ENCODE data around the gene EEF1B2.
"Not testable (repeated sequence)": the region's sequence is repeated elsewhere in the genome, so short reads cannot be mapped to it uniquely, and the experiment has no call there.

Gene EEF1B2

DNA sequence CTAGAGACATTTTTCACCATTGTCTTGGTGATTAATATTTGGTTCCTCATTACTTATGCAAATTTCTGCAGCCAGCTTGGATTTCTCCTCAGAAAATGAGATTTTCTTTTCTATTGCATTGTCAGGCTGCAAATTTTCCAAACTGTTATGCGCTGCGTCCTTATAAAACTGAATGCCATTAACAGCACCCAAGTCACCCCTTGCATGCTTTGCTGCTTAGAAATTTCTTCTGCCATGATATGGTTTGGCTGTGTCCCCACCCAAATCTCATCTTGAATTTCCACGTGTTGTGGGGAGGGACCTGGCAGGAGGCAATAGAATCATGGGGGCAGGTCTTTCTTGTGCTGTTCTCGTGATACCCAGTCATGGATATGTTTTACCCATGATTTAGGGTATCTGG, 8.5 kb downstream of the EEF1B2 start:
- not testable (repeated sequence) for DNase-seq

DNA sequence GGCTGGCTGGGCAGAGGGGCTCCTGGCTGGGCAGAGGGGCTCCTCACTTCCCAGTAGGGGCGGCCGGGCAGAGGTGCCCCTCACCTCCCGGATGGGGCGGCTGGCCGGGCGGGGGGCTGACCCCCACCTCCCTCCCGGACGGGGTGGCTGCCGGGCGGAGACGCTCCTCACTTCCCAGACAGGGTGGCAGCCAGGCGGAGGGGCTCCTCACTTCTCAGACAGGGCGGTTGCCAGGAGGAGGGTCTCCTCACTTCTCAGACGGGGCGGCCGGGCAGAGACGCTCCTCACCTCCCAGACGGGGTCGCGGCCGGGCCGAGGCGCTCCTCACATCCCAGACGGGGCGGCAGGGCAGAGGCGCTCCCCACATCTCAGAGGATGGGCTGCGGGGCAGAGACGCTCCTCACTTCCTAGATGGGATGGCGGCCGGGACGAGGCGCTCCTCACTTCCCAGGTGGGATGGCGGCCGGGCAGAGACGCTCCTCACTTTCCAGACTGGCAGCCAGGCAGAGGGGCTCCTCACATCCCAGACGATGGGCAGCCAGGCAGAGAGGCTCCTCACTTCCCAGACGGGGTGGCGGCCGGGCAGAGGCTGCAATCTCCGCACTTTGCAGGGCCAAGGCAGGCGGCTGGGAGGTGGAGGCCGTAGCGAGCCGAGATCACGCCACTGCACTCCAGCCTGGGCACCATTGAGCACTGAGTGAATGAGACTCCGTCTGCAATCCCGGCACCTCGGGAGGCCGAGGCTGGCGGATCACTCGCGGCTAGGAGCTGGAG, 12.1 kb downstream of the EEF1B2 start:
- DNase-seq = not testable (repeated sequence)

DNA sequence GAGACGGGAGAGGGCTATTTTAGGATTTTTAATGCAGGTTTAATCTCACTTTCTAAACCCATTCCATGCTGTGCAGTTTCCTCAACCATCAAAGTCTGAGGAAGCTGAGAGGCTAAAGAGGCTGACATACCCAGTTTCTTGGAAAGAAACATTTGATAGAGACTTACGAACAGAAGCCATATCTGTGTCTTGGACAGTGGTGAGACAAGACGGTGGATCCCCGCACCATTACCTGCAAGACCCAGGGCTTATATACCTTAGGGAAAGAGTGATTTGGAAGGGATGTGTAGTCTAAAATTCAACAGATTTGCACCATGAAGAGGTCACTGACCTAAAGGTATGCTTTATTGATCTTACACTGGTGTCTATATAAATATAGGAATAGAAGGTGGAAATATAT, 13.5 kb downstream of the EEF1B2 start:
- no peak for DNase-seq

DNA sequence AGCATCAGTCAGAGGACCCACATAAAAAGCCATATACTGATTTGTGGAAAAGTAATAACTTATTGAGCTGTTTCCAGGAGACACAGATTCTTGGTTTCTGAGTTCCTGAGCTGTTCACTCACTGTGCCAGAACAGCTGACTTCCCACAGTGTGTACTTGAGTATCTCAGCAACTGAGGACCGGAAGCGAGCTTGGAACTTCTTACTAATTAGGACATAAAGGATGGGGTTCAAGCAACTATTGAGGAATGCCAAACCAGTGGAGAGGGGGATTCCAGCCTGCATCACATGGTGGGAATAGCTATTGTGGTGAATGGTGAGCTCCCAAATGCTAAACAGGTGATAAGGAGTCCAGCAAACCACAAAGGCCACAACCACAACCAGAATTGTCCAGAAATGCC, 16.4 kb downstream of the EEF1B2 start:
- no peak for DNase-seq

DNA sequence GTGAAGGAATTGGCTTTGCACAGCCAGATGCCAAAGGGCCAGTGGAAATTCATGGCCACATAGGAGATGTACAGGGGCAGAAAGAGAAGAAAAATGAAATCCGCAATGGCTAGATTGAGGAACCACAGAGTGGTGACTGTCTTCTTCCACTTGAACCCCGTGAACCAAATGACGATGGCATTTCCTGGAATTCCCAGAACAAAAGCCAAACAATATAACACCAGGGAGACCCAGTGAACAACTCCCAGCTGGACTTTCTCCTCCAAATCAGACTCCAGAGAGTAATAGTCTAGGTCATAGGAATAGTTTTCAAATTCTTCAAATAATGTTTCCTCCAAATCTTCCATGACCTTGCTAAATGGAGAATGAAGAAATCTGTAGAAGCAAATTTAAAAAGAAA, 17.2 kb downstream of the EEF1B2 start:
- DNase-seq = no peak

DNA sequence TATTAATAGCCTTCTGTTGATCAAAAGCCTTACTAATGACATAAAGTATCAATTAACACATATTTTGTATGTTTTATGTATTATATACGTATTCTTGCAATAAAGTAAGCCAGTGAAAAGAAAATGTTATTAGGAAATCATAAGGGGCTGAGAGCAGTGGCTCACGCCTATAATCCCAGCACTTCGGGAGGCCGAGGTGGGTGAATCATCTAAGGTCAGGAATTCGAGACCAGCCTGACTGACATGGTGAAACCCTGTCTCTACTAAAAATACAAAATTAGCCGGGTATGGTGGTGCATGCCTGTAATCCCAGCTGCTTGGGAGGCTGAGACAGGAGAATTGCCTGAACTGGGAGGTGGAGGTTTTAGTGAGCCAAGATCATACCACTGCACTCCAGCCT, 21.8 kb downstream of the EEF1B2 start:
- DNase-seq = not testable (repeated sequence)

DNA sequence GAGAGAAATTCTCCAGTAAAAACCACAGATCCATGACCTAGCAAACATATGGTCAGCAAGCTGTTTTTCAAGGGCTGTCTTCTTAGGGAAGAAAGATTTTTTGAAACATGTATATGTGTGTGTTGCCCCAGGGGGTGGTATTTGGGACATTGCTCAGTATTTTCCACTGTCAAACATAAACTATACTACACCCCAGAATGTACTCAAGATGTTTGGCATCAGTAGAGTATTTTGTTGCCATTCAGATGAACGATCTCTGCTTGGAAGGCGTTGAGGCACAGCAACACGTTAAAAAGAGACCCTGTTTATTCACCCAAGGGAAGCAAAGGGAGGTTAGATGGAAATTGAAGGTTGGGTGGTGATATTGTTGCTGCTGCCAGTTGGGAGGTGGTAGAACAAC, 30.0 kb downstream of the EEF1B2 start:
- no peak for DNase-seq

DNA sequence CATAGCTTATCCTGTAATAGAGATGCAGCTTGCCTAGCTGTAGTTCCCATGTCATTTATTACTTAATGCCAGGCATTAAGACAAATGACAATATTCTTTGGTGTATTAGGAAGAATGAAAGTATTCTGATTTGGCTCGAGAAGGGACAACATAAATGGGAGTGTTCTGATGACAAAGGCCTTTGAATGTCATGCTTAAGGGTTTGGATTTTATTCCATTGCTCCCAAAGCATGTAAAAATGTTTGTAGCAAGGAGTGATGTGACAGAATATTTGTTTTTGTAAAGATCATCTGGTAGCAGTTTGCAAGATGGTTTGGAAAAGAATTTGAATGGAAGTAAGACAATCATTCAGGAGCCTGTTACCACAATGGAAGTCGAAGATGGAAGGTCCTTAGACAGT, 30.4 kb downstream of the EEF1B2 start:
- DNase-seq = no peak

DNA sequence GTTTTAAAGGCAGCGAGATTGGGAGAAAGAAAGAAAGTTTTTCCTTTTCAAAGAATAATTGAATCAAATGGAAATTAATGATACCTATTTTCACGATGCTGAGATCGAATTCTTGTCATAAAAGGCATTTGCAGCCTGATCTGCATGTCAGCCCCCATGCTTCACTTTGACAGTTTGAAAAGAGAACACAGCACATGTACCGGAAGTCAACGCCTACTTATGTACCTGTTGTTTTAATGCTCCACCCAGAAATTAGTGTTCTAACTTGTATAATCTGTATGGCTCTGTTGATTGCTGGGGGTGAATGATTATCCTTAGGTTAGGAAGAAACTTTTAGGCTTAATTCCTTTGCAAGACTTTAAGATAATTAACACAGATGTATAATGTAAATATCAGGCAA, 31.0 kb downstream of the EEF1B2 start:
- no peak for DNase-seq

DNA sequence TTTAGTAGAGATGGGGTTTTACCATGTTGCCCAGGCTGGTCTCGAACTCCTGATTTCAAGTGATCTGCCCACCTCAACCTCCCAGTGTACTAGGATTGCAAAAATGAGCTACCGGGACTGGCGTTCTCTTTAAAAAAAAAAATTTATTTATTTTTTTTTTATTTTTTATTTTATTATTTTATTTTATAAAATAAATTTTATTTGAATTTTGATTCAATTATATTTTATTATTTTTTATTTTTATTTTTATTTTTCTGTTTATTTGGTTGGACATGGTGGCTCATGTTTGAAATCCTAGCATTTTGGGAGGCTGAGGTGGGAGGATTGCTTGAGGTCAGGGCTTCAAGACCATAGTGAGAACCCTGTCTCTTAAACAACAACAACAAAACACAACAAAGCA, 32.5 kb downstream of the EEF1B2 start:
- DNase-seq = no peak

DNA sequence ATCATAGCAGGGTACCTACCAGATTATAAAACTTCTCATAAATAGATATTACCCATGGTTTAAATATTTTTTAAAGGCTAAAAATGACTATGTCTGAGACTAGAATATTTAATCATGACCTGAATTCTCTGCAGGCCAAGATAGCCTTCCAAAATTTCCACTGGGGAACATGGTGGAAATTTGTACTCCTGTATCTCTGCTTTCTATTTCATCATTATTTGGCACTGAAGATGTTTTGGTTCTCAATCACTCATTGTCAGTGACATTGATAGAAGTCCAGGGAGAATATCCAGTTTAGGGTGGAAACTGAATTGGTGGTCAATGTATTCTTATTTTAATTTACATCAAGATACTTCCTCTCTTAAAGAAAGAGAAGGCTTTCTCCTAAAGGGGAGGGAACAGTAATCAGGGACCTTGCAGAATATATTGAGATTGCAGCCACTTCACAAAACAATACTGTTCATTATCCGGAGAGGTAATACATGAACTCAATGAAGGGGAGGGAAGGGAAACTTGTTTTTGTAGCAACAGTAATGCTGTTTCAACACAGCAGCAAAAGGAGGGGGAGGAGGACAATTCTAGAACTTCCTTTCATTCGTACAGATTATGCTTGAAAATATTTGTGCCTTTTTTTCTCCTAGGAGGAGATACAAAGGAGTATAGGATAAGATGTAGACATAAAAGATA, 34.1 kb downstream of the EEF1B2 start:
- DNase-seq = no peak

DNA sequence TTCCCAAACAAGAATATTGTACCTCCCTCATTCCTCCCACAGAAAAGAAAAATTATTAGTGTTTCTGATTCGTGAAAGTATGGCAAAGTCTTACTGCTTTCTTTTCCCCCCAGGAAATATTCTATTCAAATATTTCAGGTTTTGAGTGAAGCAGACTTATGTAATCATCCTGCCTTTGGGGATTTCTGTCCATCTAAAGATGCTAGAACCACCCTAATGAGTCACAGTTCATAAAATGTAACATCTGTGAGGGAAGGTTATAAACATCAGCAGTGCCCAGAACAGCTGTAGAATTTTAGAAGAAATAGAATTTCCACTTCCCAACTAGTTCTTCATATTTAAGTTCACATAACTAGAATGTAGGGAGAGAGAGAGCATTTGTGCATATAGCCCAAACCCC, 39.0 kb downstream of the EEF1B2 start:
- DNase-seq = no peak

DNA sequence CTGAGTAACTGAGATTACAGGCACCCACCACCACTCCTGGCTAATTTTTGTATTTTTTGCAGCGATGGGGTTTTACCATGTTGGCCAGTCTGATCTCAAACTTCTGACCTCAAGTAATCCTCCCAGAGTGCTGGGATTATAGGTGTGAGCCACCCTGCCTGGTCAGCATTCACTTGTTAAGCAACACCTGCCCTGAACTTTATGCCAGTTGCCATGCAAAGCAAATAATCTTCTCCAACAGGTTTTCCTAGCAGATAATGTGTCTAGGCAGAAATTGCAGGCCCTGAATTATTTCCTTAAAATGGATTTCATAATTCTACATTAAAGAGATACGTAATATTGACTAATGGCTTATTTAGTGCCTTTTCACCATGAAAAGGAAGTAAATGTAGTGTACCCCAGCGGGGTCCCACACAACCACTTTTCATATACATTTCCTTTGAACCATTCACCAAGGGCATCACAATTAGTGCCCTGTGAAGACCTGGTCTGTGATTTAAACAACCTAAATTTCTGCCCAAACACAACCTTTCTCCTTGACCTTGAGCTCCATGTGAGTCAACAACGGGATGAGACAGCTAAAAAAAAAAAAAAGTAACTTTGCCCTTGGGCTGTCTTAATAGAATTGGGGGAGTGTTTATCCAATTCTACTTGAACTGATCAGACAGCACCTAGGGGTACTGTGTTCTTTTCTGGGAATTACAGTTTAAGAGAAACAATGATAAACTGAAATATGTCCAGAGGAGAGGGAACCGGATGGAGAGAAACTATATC, 41.6 kb downstream of the EEF1B2 start:
- no peak for DNase-seq

DNA sequence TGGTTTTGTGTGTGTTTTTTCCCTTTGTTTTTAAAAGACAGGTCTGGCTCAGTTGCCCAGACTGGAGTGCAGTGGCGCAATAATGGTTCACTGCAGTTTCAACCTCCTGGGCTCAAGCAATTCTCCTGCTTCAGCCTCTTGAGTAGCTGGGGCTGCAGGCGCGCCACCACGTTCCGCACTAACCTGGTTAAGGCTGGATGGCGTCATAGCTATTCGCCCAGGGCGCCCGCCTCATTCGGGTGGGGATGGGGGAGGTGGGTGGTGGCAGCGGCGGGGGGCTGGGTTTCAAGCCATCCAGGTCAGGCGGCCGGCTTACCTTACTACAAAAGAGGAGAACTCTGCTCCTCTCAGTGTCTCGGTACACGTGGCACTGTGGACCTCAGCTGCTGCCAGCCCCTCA, 42.8 kb downstream of the EEF1B2 start:
- DNase-seq = no peak

DNA sequence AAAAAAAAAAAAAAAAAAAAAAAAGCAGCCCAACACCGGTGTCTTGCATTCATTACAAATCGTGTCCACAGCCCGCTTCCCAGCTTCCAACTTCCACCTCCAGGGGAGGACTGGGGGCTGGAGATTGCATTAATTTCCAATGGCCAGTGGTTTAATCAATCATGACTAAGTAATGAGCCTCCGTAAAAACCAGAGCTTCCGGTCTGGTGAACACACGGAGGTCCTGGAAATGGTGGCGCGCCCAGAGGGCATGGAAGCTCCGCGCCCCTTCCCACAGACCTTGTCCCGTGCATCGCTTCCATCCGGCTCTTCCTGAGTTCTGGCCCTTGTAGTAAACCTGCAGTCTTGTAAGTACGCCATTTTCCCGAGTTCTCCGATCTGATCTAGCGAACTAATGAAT, 43.6 kb downstream of the EEF1B2 start:
- DNase-seq = no peak

DNA sequence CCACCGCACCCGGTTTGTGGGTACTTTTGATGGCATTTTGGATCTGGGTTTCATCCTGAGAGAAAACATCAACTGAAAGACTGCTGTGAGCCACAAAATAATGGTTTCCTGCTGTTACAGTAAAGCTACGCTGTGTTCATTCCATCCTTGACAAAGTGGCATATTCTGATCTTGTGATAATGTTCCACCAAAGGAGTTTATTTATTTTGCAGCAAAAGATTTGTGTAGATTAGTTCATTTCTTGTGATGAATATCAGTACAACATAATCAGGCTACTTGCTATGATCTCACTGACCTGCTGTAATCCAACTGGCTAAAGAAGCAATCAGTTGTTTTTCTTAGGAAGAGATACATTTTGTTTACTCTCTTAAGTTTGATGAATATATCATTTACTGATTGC, 45.0 kb downstream of the EEF1B2 start:
- no peak for DNase-seq

DNA sequence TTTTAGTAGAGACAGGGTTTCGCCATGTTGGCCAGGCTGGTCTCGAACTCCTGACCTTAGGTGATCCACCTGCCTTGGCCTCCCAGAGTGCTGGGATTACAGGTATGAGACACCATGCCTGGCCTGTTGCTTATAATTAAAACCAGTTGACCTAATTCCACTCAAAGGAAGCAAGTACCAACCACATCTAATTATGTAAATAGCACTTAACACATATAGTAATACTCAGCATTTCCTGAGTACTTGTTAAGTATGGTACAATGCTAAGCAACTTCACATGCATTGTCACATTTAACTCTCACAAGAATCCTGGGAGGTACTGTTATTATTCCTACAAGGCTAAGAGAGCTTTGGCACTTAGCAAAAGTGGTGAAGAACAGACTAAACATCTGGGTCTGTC, 47.6 kb downstream of the EEF1B2 start:
- not testable (repeated sequence) for DNase-seq

DNA sequence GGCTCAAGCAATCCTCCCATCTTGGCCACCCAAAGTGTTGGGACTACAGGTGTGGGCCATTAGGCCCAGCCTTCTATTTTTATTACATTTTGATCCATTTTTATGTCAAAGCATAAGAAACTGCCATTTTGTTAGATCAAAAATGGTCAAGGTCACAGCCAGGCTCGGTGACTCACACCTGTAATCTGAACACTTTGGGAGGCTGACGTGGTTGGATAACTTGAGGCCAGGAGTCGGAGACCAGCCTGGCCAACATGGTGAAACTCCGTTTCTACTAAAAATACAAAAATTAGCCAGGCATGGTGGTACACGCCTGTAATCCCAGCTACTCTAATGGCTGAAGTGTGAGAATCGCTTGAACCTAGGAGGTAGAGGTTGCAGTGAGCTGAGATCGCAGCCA, 49.2 kb downstream of the EEF1B2 start:
- DNase-seq = no peak

DNA sequence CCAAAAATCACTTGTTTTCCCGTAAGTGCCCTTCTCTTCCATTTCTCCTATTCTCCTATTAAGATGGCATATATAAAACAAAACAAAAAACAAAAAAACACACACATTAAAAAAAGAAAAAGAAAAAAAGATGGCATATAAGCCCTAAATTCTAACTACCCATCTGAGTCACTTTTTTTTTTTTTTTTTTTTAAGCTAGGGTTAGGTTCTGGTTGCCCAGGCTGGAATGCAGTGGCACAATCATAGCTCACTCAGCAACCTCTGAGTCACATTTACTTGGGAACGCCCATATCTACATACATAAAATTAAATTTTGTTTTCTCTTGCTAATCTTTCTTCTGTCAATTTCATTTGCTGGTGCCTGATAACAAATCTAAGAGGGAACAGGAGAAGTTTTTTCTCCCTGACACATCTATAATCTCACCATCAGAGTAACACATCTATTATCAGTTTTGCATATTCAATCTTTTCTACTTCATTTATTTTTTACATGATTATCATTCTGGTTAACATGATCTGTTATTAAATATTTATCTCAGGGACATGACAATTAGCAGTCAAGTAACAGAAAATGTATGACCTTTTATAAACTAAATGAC, 52.1 kb downstream of the EEF1B2 start:
- no peak for DNase-seq

All from NCI-H2029 treated with DMSO at 0.1 percent for 48 hours (cell line).